HK-2 (cell line): ENCODE results near the gene SLC36A3.

Source experiments
- DNase-seq: peaks from one replicate; pipeline ENCODE4 v3.0.0-alpha.2; 2018; ENCODE audit not compliant: unreplicated experiment

The SLC36A3 gene

DNA sequence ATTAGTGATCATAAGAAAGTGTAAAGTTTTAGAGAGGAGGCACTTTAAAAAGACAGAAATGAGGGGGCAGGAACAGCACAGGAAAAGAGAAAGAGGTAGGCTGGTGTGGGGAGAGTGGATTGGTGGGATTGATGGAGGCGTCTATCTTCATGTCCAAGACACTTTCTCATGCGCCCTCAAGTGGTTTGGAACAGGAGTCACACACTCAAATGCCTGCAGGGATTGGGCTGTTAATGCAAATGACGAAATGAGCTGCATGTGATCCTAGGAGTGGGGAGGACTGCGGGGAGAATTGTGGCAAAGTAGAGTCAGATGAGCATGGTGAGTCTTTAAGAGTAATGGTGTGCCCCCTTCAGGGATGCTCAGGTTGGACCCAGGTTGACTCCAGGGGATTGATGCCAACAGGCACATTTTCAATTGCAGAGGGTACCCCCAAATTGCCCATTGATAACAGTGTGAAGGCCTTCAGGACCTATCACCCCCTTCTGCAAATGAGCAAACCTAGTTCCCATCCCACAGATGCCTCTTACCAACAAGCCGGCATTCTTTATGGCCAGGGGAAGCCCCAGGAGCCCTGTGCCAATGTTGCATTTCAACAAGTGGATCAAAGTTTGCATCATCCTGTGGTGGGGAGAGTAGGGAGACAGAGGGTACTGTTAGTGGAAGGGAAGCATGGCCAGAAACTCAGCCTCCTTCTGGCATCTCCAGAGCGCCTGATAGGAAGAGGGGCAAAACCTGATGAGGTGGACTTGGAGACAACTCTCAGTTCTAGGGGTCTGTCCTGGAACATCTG lies 5.3 kb downstream of the SLC36A3 start:
- peak; percentile 24 for DNase-seq

DNA sequence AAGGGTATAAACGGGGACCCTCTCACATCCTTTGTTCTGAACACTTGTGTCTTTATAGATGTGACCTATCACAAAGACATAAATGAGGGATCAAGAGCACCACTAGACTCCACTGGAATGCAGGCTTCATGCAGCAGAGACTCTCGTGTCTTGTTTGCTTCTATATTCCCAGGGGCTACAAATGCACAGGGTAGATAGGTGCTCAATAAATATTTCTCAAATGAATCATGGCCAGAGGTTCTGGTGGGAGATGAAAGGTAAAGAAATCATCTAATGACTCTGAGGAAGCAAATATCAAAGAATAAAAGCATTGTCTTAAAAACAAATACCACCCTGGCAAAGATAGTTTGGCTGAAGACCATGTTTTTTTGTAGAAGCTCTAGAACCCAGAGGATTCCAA lies 6.6 kb downstream of the SLC36A3 start:
- DNase-seq, result no peak

DNA sequence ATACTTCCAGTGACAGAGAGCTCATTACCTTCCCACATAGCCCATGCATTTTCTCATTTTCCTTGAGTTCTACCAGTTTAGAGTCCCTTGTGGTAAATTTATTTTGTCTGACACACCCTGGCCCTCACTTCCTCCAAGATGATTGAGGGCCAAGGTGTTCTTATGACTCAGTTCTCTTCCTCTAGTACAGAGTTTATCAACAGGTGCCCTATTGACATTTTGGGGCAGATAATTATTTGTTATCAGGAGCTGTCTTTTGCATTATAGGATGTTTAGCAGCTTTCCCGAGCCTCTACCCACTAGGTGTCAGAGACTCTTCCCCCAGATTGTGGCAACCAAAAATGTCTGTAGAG lies 7.1 kb downstream of the SLC36A3 start:
- DNase-seq, result no peak

DNA sequence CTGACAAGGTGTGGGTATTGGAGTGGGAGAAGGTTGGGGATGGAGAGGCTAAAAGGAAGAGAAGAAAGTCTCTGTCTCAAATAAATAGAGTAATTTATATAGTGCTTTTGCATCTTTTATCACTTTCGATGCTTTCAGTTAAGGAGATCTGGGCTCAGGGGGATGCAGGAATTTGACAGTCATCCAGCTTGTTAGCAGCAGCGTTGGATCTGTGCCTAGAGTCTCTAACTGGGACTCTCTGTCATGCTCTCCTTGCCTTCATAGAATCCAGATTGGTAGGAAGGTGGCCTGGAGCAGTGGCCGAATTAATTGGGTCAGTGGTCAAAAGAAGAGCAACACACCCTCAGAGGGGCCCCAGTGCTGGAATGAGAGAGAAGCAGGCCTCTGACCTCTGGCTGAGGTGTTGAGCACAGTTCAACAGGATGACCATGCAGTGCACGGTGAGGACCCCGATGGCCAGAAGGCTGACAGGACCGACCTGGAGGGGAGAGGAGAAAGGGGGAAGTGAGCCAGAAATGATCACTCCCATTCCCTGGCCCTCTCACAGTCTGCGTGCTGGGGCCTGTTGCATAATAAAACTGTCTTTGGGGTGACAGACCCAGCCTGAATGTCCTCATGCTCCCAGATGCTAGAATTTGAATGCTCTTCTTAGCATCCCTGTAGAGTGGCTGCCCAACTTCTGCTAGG lies 7.6 kb downstream of the SLC36A3 start:
- no peak for DNase-seq

DNA sequence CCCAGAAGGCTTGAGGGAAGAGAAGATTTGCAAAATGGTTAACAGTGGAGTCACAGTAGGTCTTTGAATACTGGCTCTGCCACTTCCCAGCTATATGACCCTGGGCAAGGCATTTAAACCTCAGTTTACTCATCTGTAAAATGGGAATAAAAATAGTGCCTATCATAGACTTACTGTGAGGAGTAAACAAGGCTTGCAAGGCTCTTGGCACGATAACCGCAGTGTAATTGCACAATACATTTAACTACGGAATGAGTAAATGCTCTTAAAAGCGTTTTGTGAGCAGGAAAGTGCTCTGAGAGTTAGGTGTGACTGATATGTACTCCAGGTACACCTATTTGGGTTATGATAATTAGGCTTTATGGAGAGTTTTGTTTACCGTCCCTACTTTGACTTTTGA lies 8.4 kb downstream of the SLC36A3 start:
- no peak for DNase-seq

DNA sequence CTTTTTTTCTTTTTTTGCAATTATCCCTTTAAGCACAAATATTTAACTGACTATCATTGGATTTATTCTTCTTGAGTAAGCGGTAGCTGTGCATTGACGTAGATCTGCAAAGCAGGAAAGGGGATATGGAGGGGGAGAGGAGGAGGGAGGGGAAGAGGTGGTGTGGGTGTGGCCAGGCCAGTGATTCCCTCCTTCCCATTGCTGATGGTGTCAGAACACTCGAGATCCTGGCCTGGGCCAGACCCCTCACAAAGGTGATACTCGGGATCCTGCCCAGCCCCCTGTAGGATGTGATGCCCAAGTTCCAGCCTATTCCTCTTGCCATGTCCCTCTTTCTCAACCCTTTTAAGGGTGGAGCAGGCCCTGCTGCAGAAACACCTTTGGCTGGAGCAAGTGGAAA lies 9.9 kb downstream of the SLC36A3 start:
- DNase-seq, result no peak

DNA sequence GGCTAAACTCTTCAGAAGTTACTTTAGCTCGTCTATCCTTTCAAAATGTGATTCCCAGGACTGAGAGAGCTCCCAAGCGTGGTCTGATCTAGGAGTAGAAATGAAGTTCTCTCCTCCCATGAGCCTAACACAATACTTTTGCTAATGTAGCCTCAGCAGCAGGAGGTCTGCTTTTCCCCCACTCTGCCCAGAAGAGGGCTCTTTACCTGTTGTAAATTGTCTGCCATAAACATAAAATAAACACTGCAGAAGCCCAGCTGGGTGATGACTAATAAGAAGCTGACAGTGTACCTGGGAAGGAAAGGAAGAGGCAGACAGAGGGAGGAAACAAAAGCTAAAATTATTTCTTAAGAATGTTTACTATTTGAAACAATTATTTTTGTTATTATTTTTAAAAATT lies 15.4 kb downstream of the SLC36A3 start:
- no peak for DNase-seq

DNA sequence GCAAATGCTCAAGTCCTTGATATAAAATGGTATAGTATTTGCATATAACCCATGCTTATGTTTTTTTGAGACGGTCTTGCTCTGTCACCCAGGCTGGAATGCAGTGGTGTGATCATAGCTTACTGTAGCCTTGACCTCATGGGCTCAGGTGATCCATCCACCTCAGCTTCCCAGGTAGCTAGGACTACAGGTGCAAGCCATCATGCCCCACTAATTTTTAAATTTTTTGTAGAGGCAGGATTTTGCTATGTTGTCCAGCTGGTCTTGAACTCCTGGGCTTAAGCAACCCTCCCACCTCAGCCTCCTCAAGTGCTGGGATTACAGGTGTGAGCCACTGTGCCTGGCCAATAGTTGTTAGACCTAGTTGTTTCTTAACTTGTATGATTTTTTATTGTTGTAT lies 17.3 kb downstream of the SLC36A3 start:
- no peak for DNase-seq

DNA sequence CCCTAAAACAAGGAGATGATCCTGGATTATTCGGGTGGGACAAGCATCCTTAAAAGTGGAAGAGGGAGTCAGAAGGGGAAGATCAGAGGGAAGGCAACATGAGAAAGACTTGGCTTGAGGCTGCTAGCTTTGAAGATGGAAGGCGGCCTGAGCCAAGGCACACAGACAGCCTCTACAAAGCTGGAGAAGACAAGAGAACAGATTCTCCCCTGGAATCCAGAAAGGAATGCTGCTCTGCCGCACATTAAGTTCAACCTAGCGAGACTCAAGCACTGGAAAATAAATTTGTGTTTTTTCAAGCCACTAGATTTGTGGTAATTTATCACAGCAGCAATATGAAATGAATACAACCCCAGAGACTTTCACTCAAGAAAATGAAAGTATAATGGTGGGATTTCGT lies 17.9 kb downstream of the SLC36A3 start:
- DNase-seq, result no peak

DNA sequence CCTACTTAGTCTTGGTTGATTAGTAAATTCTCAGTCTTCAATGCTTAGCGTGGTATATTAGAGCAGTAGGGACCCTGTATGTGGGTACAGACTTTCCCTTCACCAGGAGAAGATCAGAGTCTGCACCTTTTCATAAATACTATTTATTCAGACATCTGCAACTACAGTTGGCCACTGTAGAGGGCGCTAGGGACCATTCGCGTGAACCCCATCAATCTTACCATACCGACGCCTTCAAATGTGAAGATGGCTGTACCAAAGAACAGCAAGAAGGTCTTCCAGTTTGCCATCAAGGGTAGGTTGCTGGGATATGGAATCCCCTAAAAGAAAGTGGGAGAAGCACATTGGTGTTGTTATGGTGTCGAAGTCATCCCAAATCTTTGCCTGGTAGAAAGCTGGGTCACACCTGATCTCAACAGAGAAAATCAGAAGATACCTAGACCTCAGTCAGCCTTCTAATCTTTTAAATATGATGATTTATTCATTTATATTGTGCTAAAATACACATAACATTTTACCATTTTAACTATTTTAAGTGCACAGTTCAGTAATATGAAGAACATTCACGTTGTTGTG lies 19.1 kb downstream of the SLC36A3 start:
- no peak for DNase-seq

DNA sequence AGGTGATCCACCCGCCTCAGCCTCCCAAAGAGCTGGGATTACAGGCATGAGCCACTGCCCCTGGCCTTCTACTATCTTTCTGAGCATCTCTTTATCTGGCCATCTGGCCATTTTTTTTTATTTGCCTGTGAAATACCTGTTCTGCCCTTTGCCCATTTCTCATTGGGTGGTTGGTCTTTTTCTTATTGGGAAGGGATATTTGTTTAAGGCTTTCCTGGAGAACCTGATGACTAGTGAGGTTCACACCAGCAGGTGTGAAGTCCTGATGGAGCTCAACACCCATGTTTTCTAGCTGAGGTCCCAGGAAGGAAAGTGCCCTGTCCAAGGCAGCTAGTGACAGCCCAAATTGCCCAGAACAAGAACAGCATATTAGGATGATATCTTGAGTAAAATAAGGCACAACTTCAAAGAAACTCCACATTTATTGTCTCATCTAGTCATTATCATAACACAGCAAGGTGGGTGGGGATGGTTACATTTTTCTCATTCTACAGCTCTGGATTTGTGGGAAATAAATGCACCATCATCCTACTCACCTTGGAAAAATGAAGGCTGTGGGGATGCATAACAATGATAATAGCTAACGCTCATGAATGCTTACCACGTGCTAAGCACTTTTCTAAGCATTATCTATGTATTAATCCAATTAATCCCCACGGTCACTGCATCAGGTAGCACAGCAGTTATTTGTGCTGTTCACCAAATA lies 20.3 kb downstream of the SLC36A3 start:
- no peak for DNase-seq

DNA sequence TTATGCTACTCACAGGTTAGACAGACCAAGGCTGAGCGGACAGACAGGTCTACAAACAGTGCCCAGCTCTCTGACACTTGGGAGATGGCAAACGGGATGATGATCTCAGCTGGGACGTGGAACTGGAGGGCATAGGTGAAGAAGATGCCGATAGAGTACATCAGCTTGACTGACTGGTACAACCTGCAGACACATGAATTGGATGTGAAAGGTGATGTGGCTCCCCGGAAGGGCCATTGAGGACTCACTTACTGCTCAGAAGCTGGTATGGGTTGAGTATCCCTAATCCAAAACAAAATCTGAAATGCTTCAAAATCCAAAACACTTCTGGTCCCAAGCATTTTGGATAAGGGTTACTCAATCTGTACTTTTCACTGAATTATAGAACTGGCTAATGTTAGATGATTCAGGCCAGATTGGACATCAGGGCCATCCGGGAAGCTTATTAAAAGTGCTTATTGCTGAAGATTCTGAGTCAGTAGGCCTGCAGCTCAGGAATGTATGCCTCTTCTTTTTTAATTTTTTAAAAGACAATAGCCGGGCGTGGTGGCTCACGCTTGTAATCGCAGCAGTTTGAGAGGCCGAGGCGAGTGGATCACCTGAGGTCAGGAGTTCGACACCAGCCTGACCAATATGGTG lies 22.4 kb downstream of the SLC36A3 start:
- DNase-seq, result no peak

DNA sequence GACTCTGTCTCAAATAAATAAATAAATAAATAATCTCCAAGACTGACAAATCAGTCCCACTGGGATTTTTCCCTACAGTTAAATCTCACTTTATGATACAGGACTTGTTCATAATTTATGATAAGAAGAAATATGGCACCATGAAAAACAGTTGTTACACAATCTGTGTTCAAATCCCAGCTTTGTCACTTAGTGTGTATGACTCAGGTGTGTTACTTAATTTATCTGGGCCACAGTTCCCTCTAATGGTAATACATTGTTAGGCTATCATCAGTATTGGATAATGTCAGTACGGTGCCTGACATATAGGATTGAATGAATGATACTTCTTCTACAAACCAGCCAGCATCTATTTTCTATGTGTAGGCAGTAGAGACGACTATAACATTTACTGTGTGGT lies 23.1 kb downstream of the SLC36A3 start:
- no peak for DNase-seq

DNA sequence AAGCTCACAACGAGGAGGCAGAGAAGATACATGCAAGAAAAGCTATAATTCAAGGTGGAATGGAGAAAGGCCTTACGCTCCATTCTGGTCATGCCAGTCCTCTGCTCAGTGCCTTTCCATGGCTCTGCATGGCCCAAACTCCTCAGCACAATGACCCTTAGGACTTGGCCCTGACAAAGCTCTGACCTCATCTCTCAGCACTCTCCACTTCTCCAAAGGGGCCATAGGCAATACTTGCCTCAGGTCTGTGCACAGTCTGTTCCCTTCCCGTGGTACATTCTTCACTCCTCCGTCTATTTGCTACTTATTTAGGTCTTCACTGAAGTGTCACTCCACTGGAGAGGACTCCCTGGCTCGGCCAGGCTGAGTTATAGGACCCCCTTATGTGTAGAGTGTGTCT lies 24.7 kb downstream of the SLC36A3 start:
- DNase-seq, result no peak

DNA sequence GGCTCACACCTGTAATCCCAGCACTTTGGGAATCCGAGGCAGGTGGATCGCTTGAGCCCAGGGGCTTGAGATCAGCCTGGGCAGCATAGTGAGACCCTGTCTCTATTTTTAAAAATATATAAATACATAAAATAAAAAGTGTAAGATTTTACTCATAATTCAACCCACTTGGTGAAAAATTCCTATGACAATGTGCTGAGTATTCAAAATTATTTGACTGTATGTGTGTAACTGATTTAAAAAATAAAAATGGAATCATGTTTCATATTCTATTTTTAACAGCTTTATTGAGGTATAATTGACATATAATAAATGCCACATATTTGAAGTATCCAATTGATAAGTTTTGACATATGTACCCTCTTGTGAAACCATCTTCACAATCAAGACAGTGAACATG lies 27.8 kb downstream of the SLC36A3 start:
- no peak for DNase-seq

DNA sequence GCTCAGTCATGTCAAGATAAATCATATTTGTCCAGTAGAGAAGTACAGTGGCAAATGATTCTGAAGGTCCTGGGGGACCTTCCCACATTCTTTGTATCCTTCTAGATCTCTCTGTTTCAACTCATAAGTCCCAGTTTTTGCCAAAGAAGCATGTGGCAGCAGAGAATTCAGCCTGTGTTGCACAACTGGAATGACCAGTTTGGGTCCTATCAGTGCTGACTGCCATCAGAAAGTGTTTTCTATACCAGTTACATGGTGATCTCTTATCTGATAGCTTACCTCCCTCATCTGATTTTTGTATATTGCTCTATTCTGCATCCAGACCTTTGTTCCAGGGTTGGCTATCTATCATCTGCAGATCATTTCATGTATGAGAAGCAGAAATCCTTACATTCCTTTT lies 28.9 kb downstream of the SLC36A3 start:
- no peak for DNase-seq

DNA sequence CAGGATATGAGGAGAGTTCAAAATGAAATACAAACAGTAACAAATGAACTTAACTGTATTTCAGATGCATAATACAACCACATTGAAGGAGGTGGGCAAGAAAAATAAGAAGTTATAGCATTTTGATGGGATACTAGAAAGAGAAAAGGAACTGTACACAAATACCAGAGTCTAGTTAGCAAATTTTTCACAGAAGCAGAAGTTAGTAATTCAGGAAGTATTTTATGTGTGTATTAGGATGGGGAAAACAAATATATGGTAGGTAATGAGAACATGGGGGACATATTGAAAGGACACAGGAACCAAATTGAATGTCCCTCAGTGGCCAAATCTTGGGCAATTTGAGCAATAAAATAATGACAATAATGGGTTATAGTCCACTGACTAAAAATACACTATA lies 32.2 kb downstream of the SLC36A3 start:
- no peak for DNase-seq

DNA sequence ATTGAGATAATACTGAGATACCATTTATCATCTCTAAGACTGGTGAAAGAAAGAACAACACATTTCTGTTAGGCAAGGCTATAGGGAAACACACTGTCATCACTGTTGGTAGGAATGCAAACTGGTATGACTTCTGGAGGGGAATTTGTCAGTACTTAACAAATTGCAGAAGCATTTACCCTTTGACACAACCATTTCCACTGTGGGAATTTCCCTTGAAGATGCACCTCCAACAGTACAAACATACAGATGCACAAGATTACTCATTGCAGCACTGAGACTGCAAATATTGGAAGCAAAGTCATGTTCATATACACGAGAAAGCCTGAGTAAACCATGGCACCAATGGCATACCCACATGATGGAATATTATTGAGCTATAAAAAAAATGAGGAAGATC lies 33.0 kb downstream of the SLC36A3 start:
- no peak for DNase-seq

DNA sequence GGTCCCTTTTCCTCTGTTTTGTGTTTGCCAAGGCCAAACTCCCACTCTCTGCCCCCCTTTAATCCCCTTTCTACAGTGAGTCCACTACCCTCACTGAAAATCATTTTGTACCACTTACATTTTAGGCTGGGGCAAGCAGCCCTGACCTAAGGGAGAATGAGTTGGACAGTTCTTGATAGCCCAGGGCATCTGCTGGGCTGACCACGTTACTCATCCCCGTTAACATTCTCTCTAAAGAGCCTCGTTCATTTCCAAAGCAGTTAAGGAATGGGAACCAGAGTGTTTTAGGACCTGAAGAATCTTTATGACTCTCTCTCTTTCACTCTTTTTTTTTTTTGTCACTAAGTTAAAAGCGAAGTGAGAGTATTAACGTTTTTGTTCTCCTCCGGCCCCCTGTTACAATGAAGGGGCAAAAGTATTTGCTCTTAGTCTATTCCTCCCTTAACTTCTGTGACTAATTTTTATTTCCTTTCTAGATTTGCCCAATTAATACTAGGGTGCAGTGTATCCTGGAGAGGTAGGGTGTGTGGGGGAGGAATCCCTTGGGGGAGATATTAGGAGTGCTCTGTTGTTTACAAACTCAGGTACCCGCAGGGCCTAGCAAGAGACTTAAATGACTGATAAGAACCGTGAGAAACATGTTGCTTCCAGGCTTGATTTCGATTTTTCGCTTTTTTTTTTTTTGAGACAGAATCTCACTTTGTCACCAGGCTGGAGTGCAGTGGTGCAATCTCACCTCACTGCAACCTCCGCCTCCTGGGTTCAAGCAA lies 35.9 kb downstream of the SLC36A3 start:
- DNase-seq, result no peak

DNA sequence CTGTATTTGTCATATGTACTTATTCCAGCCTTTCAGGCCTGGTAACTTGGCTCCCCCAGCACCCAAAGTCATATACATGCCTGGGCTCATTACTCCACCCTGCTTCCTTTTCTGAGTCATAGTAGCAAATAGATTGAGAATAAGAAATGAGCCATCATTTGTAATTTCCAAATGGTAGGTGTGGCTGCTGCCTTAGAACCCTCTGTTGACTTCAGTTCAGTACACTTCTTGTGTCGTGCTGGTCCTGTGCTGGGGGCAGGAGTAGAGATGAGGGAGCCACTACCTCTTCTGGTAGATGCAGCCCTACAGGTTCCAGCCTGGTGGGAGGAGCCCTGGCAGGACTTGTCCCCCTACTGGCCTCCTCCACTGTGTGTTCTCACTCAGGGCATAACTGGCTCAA lies 39.5 kb downstream of the SLC36A3 start:
- no peak for DNase-seq

DNA sequence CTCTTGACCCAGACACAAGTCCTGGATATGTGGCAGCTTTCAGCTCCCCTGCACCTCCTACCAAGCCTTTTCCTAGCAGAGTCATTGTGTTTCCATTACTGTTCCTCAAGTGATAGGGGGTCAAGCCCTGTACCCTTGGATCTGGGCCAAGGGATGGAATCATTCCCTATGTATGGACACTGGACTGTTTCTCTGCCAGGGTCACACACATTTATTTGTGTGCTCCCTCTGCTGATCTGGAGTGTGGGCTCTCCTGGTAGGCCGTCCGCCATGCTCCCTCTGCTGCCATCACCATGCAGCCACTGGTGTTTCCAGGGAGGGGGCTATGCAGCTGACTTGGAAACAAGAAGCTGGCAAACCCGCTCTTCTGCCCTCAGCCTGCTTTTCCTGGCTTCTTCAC lies 41.0 kb downstream of the SLC36A3 start:
- no peak for DNase-seq

DNA sequence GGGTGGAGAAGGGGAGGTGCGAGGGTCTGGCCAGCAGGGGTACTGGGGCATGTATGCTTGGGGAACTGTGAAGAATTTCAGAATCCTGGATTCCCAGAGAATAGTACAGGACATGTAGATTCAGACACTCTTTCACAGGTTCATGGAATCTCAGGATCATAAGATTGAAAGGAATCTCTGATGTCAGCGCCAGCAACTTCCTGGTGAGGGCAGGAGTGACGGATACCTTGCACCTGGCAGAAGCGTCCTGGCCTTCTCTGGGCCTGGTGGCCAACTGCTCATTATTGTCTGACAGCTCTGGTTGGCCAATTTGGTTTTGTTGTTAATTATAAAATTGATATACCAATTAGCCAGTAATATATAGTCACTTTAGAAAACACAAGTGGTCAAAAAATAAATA lies 43.6 kb downstream of the SLC36A3 start:
- no peak for DNase-seq
